ENCODE results near the gene PSME3IP1.

The PSME3IP1 gene

GRCh38 chr16:57166951-57167350 lies 18.9 kb downstream of the PSME3IP1 start:
- no peak for DNase-seq

GRCh38 chr16:57166451-57166850 lies 19.4 kb downstream of the PSME3IP1 start:
- no peak for DNase-seq

- DNase-seq = peak; percentile 68
These were observed 19.9 kb downstream of the PSME3IP1 start for GRCh38 chr16:57165938-57166337.

- DNase-seq = no peak
These were observed 20.4 kb downstream of the PSME3IP1 start for GRCh38 chr16:57165483-57165882.

- DNase-seq = no peak
These were observed 22.0 kb downstream of the PSME3IP1 start for GRCh38 chr16:57163842-57164241.

- DNase-seq = no peak
These were observed 26.4 kb downstream of the PSME3IP1 start for GRCh38 chr16:57159447-57159846.

GRCh38 chr16:57157533-57157932 lies 28.3 kb downstream of the PSME3IP1 start:
- DNase-seq = no peak

- DNase-seq = no peak
These were observed 29.5 kb downstream of the PSME3IP1 start for GRCh38 chr16:57156351-57156703.

- no peak for DNase-seq
These were observed 30.0 kb downstream of the PSME3IP1 start for GRCh38 chr16:57155702-57156350.

- no peak for DNase-seq
These were observed 32.0 kb downstream of the PSME3IP1 start for GRCh38 chr16:57153841-57154240.

GRCh38 chr16:57152096-57153093 lies 33.4 kb downstream of the PSME3IP1 start:
- DNase-seq = no peak

- DNase-seq = no peak
These were observed 34.5 kb downstream of the PSME3IP1 start for GRCh38 chr16:57151369-57151768.

GRCh38 chr16:57150682-57151330 lies 35.0 kb downstream of the PSME3IP1 start:
- no peak for DNase-seq

- DNase-seq = no peak
These were observed 36.4 kb downstream of the PSME3IP1 start for GRCh38 chr16:57149391-57149790.

- no peak for DNase-seq
These were observed 37.4 kb downstream of the PSME3IP1 start for GRCh38 chr16:57148481-57148880.

GRCh38 chr16:57147381-57148221 lies 38.2 kb downstream of the PSME3IP1 start:
- no peak for DNase-seq

GRCh38 chr16:57146735-57147134 lies 39.1 kb downstream of the PSME3IP1 start:
- no peak for DNase-seq

- DNase-seq = no peak
These were observed 39.7 kb downstream of the PSME3IP1 start for GRCh38 chr16:57146040-57146647.

- DNase-seq = no peak
These were observed 40.5 kb downstream of the PSME3IP1 start for GRCh38 chr16:57145046-57146021.

- DNase-seq = no peak
These were observed 41.8 kb downstream of the PSME3IP1 start for GRCh38 chr16:57144027-57144426.
